OCI-LY3 (cell line): ENCODE data around the gene IRF2BP2.

Experiments
- EZH2phosphoT487 ChIP-seq: fragments of 200-600 bp; shearing (Covaris generic); IDR thresholded peaks from 2 replicates; pipeline ENCODE4 v1.6.1; 2018; ENCODE audit warnings: antibody characterized with exemption, mixed run types, low read depth
- TF ChIP-seq, protein P1 (sequence below): fragments of 200-600, 300-600 bp; sonication (generic); IDR thresholded peaks from 2 replicates; pipeline ENCODE4 v1.5.1; 2014; ENCODE audit warnings: antibody characterized with exemption, low read length, low read depth

DNA sequence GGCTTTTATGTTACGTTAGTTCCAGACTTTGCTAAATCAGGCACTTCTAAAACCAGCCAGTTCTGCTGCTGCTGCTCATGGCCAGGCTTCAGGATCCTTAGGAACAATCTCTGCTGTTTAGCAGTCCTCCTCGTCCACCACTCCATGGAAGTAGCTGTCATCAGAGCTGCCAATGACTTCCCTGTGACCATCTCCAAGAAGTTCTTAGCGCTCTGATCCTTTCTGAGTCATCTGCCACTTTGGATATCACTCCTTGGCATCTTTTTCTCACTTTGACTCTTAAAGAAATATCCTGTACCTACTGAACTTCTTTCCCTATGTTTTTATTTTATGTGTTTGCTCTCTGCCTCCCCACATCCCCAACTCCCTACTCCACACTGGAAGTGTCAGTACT, 14.7 kb upstream of the IRF2BP2 start:
- TF ChIP-seq, protein P1, sequence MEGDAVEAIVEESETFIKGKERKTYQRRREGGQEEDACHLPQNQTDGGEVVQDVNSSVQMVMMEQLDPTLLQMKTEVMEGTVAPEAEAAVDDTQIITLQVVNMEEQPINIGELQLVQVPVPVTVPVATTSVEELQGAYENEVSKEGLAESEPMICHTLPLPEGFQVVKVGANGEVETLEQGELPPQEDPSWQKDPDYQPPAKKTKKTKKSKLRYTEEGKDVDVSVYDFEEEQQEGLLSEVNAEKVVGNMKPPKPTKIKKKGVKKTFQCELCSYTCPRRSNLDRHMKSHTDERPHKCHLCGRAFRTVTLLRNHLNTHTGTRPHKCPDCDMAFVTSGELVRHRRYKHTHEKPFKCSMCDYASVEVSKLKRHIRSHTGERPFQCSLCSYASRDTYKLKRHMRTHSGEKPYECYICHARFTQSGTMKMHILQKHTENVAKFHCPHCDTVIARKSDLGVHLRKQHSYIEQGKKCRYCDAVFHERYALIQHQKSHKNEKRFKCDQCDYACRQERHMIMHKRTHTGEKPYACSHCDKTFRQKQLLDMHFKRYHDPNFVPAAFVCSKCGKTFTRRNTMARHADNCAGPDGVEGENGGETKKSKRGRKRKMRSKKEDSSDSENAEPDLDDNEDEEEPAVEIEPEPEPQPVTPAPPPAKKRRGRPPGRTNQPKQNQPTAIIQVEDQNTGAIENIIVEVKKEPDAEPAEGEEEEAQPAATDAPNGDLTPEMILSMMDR: no peak
- no peak for TF ChIP-seq EZH2phosphoT487
